Non-pigmented ciliary epithelial cell (primary cell): ENCODE measurements around the gene MRNIP.

ENCODE experiments used
- DNase-seq: peaks from one replicate; pipeline ENCODE4 v3.0.0-alpha.2; 2010; ENCODE audit warnings: low read depth

MRNIP gene

DNA sequence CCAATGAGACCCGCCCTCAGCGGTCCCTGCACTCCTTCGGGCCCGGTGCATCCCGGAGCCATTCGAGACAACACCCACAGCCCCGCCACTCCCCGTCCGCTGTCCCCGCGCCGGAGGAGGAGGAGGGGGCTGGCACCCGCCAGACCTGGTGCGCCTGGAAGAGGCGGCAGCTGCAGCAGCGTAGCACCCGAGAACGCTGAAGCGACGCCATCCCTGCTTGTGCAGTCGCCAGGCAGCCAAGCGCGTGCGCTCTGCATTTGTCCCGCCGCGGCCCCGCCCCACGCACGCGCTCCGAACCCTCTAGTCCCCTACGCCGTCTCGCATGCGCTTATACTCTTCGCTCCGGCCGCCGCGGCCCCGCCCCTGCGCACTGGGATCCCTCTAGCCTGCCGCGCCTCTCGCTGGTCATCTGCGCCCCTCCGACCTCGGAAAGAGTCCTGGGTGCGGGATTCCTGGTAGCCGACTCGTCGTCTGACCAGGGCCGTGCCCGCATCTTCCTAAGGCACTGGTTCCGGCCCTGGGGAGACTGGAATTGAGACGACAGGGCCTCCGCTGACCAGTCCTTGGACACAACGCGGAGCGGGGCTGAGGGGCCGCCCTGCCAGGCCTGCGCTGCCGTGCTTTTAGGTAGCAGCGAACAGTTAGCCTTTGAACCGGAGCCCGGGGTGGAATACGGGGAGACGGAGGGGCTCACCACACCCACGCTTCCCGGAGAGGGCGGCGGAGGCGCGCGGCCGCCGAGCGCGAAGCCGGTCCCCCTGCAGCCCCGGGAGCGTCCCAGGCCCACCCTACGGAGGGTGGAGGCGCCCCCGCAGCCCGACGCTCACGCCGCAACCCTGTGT, at the start of gene MRNIP:
Gene MRNIP, minus strand, starts transcription at position 232 of the 842 bp plus-strand sequence. Its CDS starts 21 bp downstream, at position 211.
- peak; percentile 65 for DNase-seq

DNA sequence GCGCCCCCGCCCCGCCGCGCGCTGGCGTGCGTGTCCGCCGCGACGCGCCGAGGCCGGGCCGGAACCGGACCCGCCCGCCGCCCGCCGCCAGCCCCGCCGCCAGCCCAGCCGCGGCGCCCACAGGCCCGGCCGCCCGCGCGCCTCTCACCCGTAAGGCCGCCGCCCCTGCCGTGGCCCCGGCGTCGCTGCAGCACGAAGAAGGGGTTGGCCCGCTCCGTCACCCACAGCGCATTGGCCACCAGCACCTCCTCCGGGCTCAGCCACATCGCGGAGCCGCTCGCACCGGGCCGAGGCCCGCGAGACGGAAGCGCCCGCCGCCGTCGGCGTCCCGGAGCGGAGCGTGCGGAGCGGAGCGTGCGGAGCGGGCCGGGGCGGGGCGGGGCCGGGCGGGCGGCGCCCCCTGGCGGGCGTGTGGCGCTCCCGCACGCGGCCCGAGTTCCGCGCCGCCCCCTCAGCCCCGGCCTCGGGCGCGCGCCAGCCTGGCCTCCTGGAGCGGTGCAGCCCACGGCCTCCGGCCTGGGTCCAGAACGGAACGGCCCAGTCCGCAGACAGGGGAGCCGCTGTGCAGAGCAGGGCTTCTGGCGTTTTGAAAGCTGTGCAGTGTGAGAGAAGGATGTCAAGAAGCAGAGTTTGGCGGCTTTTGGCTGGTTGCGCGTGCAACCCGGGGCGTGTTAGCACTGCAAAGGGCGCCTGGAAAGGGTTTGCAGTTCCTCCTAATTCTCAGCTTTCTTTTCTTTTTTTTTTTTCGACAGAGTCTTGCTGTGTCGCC, 49.1 kb upstream of the MRNIP start, which contains the start of gene TBC1D9B:
Gene TBC1D9B, minus strand, starts transcription at position 342 of the 769 bp plus-strand sequence. Its CDS starts 76 bp downstream, at position 266.
- DNase-seq: no peak

GRCh38 chr5:179906795-179907555, 48.4 kb upstream of the MRNIP start:
- DNase-seq: no peak

DNA sequence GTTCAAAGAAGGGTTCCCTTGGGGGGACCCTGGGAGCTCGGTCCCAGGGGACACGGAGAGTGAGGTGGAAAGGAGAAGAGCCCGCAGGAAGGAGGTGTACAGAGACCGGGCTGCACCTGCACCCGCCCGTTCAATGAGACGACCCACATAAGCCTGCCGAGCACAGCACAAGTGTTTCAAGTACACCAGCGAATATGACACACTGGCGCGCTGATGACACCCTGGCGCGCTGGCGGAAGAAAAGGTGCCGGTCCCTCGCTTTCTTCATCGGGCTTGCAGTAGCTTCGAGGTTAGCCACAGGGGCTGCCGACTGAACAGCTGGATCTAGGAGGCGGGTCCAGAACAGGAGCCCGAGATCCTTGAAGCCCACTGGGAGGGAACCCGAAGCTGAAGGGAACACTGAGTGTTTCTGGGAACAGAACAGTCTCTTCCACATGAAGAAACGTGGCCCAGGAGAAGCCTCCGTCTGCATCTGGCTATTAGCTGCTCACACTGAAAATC, 47.7 kb upstream of the MRNIP start:
- no peak for DNase-seq

DNA sequence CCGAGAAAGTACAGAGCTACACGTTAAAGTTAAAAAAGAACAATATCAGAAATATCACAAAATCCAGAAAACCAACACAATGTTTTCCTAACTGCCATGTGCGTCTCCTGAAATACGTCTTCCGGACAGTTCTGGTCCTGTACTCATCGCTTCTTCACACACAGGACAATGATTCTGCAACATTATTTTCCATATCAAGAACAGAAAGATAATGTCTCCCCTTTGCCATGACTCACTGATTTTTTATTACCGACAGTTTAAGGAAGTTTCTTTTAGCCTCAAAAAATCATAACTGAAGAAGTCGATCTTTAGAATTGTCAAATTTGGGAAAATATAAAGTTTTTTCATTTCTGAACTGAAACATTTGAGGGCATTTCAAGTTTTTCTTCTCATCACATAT, 46.5 kb upstream of the MRNIP start:
- no peak for DNase-seq

DNA sequence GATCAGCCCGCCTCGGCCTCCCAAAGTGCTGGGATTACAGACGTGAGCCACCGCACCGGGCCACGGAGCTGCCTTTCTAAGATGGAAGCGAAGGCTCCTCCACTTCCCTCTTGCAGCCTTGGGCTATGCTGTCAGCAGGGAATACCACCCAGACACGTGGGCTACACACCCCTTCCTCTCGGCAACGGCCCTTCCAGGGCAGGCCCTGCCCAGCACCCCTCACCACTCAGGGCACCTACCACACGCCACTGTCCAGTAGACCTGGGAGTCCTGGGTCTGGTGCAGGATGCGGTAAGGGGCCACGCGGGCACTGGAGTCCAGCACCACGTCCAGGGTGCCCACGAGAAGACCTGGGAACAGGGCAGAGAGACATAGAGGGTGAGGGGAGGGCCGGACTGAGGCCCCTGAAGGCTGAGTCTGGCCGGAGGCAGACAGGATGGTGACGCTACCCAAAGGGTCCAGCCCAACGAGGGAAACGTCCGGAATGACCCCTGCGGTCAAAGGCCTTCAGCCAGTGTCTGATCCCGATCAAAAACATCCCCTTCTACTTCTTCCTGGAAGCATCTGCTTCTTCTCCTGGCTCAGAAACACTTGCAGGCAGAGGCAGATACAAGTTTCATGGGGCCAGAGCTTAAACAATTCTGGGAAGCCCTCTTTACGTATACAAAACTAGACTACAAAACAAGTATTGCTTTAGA, 46.0 kb upstream of the MRNIP start:
- DNase-seq: no peak

GRCh38 chr5:179902763-179903158, 44.1 kb upstream of the MRNIP start:
- DNase-seq: no peak

GRCh38 chr5:179901915-179902762, 43.5 kb upstream of the MRNIP start:
- DNase-seq: no peak

DNA sequence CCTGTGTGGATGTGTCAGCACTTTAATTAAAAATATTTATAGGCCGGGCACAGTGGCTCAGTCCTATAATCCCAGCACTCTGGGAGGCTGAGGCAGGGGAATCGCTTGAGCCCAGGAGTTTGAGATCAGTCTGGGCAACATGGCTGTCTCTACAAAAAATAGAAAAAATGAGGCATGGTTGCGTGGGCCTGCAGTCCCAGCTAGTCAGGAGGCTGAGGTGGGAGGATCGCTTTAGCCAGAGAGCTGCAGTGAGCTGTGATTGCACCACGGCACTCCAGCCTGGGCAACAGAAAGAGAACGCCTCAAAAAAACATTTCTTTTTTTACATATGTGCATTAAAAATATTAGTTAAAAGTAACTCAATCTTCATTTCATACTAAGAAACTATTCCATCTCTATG, 42.8 kb upstream of the MRNIP start:
- no peak for DNase-seq

- DNase-seq: no peak
Observed at GRCh38 chr5:179900711-179901110, 42.1 kb upstream of the MRNIP start.

GRCh38 chr5:179900206-179900605, 41.6 kb upstream of the MRNIP start:
- DNase-seq: no peak

GRCh38 chr5:179895861-179896260, 37.2 kb upstream of the MRNIP start:
- no peak for DNase-seq

DNA sequence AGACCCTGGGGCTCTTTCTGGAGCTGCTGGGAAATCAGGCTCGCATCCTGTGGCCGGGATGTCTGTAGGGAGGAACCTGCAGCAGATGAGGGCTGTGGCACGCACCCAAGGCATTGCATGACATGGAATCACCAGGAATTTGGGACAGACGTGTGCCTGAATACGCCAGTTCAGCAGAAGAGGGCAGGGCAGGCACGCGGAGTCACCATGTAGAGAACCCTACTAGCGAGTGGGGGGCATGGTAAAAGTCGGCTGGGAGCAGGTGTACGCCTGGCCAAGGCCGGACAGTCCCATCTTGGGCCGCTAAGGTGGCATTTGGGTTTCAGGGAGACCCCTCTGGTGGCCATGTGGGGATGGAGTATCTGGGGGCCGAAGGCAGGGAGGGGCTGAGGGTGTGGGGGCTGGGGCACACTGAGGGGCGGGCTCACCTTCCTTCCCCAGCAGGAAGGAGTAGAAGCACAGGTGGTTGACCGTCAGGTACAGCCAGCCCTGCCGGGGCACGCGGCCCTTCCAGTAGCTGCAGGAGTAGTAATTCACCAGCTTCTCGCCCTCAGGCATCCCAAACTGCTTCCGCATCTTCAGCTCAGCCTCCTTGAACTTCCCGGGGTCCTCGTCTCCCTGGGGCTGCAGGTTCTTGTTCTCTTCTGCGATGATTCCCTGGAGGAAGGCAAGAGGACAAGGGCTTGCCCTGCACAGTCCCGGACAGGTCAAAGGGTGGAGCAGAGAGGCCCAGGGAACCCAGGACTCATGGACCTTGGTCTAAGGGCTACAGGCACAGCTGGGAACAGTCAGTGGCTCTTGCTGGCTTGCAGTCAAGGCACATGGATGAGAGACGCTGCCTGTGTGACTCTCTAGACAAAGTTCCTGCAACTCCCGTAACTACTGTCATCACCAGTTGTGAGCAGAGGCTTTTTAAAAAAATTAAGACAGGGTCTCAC, 35.6 kb upstream of the MRNIP start:
- DNase-seq: no peak

GRCh38 chr5:179893076-179893957, 34.7 kb upstream of the MRNIP start:
- DNase-seq: no peak

DNA sequence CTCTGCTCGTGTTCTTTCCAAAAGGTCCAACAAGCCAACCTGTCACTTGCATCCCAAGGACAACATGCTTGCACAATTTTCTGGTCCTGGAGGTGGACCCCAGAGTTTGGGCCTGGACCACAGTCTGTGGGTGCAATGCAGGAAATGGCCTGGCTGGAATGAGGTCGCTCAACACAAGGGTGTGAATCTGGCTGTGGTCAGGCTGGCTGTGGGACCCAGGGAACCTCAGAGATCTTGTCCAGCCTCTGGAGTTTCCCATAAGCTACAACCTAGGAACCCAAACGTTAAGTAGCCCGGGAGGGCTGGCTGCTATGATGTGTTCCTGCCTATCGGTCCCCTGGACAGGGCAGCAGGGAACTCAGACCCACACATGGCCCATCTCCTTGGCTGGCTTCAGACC, 33.6 kb upstream of the MRNIP start:
- no peak for DNase-seq

DNA sequence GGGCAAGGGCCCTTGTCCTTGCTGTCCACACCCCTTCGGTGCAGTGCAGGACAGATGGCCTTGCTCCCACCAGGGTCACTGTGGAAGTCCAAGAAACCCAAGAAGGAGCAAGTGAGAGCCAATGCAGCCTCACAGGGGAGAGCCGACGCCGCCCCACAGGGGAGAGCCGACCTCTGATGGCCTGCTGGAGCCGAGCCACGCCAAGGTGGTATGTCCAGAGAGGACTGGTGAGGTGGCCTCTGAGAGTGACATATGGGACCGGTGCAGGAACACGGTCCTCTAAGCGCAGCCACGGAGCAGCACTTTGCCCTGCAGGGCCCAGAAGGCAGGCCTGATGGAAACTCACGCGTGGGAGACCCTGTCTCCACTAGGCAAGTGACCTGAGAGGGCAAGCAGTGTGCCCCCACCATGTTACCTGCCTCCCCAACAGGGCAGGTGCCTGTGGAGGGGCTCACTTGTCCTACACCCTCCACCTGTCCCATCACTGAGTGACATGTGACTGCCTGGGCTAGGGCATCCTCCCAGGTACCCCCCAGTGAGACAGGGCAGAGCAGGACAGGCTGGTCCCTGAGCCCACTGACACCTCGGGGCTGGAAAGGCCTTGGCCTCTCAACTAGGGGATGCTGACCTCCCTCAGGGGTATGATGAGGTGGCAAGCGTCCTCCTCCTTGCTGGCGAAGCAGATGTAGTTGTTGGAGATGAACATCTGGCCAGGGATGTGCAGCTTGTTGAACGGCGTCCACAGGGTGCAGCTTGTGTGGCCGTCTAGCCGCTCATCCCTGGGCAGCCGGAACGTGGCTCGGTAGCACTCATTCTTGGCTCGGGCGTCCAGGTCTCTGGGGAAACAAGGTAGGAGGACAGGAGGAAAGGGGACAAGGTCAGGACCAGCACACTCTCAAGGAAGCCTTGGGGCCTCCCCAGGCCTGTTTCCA, 32.4 kb upstream of the MRNIP start:
- no peak for DNase-seq

DNA sequence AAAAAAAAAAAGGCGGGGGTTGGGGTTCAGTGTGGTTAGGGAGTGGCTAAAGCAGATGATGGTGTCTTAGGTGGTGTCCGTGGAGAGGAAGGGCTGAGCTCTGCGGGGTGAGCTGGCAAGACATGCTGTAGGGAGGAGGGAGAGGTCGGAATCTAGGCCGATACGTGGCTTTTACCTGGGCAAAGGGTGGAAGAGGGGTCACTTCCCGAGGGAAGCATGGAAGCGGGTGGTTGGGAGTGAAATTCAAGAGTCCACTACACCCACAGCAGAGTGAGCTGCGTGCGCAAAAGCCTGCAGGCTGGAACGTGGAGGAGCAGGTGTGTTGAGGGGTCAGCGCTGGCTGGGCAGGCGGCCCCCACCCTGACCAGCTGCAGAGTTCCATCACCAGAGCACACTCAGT, 31.3 kb upstream of the MRNIP start:
- DNase-seq: no peak
